LNCaP clone FGC (cell line): ENCODE results near the gene HRK.

ENCODE experiments used
- DNase-seq: peaks from one replicate; pipeline ENCODE4 v3.0.0-alpha.2; 2011; ENCODE audit warnings: low read depth
- H3K4me3 ChIP-seq: 2 replicates; pipeline ENCODE4 v1.5.1; 2011; ENCODE audit warnings: mild to moderate bottlenecking, low read depth, low read length, control low read depth
- TF ChIP-seq, protein P1 (sequence below): IDR thresholded peaks from 2 replicates; pipeline ENCODE4 v1.5.1; 2012; ENCODE audit warnings: mild to moderate bottlenecking; ENCODE audit not compliant: control insufficient read depth, insufficient read depth; ENCODE audit errors: extremely low read depth

The HRK gene

GRCh38 chr12:116881325-116881876, at the start of gene HRK:
HRK (minus strand) TSS chr12:116881441; CDS start chr12:116881307, 134 bp downstream.
- DNase-seq: no peak
- TF ChIP-seq, protein P1, sequence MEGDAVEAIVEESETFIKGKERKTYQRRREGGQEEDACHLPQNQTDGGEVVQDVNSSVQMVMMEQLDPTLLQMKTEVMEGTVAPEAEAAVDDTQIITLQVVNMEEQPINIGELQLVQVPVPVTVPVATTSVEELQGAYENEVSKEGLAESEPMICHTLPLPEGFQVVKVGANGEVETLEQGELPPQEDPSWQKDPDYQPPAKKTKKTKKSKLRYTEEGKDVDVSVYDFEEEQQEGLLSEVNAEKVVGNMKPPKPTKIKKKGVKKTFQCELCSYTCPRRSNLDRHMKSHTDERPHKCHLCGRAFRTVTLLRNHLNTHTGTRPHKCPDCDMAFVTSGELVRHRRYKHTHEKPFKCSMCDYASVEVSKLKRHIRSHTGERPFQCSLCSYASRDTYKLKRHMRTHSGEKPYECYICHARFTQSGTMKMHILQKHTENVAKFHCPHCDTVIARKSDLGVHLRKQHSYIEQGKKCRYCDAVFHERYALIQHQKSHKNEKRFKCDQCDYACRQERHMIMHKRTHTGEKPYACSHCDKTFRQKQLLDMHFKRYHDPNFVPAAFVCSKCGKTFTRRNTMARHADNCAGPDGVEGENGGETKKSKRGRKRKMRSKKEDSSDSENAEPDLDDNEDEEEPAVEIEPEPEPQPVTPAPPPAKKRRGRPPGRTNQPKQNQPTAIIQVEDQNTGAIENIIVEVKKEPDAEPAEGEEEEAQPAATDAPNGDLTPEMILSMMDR: no peak
- peak within 1 kb of the TSS; percentile 45 for H3K4me3 ChIP-seq

DNA sequence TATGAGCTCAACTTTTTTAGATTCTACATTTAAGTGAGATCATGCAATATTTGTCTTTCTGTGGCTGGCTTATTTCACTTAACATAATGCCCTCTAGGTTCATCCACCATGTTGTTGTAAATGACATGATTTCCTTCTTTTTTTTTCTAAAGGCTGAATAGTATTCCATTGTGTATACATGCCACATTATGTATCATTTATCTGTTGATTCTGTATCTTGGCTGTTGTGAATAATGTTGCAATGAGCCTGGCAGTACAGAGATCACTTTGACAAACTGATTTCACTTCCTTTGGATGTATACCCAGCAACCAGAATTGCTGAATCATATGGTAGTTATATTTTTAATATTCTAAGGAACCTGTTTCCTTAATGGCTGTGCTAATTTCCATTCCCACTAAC, 48.6 kb upstream of the HRK start:
- no peak overlapping the region for H3K4me3 ChIP-seq
- no peak for DNase-seq
- TF ChIP-seq, protein P1: no peak

DNA sequence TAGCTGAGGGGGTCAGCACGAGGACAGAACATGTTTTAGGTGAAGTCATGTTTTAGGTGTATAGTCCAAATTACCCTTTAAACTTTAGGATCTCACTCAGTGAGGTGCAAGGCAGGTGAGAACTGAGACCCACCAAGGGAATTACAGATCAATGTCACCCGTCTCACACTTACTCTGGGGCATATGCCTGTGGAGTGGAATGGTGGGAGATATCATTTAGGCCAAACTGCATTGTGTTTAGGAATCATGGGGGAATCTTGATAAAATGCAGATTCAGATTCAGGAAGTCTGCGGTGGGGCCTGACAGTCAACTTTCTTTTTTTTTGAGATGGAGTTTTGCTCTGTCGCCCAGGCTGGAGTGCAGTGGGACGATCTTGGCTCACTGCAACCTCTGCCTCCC, 47.3 kb upstream of the HRK start:
- DNase-seq: no peak
- TF ChIP-seq, protein P1: no peak
- H3K4me3 ChIP-seq: no peak overlapping the region

- TF ChIP-seq, protein P1: no peak
- H3K4me3 ChIP-seq: no peak overlapping the region
- DNase-seq: no peak
Observed at GRCh38 chr12:116927244-116927940, 46.2 kb upstream of the HRK start.

- no peak for DNase-seq
- TF ChIP-seq, protein P1: no peak
Observed at GRCh38 chr12:116926283-116927243, 45.3 kb upstream of the HRK start.

GRCh38 chr12:116924558-116925453, 43.6 kb upstream of the HRK start:
- H3K4me3 ChIP-seq: no peak overlapping the region
- DNase-seq: no peak
- TF ChIP-seq, protein P1: no peak

More at GRCh38 chr12:116926283-116927243, 45.3 kb upstream of the HRK start:
- H3K4me3 ChIP-seq: no peak overlapping the region
